CD14-positive monocyte (primary cell): ENCODE measurements around the gene DVL2. TPM values are rescaled to one million over a fixed set of nuclear protein-coding genes. Genes with fewer than 3 reads are reported as not detected.

Source experiments
- DNase-seq, 3 donors: peaks; one replicate each; pipeline ENCODE4 v3.0.0-alpha.2; 2011 to 2022
- H2AFZ ChIP-seq: 2 replicates; pipeline ENCODE4 v1.6.0; 2012; ENCODE audit warnings: mild to moderate bottlenecking, low read depth, low read length, inconsistent platforms; ENCODE audit not compliant: insufficient read depth, poor library complexity, severe bottlenecking
- H3K27ac ChIP-seq, 2 donors: 1 replicate in 1 of 2; 2 replicates in 1 of 2; pipeline ENCODE4 v1.5.1; 2012 to 2013; ENCODE audit warnings: low read length in 2 of 2, control low read depth in 1 of 2, inconsistent platforms in 1 of 2, low read depth in 1 of 2, mild to moderate bottlenecking in 1 of 2
- H3K27me3 ChIP-seq, 2 donors: one replicate each; pipeline versions ENCODE4 v1.6.0 to v1.6.1; 2011 to 2013; ENCODE audit warnings: low read length in 2 of 2; ENCODE audit not compliant: control insufficient read depth in 2 of 2, insufficient read depth in 2 of 2
- H3K36me3 ChIP-seq, 2 donors: replicated peaks in 1 of 2; 1 replicate in 1 of 2; 2 replicates in 1 of 2; pipeline versions ENCODE4 v1.5.1 to v1.6.1; 2012 to 2013; ENCODE audit warnings: low read length in 2 of 2, control low read depth in 1 of 2, inconsistent platforms in 1 of 2, mild to moderate bottlenecking in 1 of 2; ENCODE audit not compliant: insufficient read depth in 2 of 2, control insufficient read depth in 1 of 2
- H3K4me1 ChIP-seq, 2 donors: 1 replicate in 1 of 2; 2 replicates in 1 of 2; pipeline versions ENCODE4 v1.5.1 to v1.6.1; 2012 to 2013; ENCODE audit warnings: low read length in 2 of 2, control low read depth in 1 of 2, inconsistent platforms in 1 of 2, mild to moderate bottlenecking in 1 of 2, moderate library complexity in 1 of 2; ENCODE audit not compliant: insufficient read depth in 2 of 2, control insufficient read depth in 1 of 2
- H3K4me2 ChIP-seq: replicated peaks from 2 replicates; pipeline ENCODE3; 2012; ENCODE audit warnings: low read length, moderate library complexity, mild to moderate bottlenecking; ENCODE audit not compliant: poor library complexity, severe bottlenecking; ENCODE audit errors: extremely low read depth
- H3K4me3 ChIP-seq, 3 experiments: fragments of 200-600 bp in 1 of 3; sonication (generic) in 1 of 3; replicated peaks in 1 of 3; 1 replicate in 2 of 3; 2 replicates in 1 of 3; pipeline ENCODE4 v1.5.1; 2011 to 2013; ENCODE audit warnings: low read length in 3 of 3, mild to moderate bottlenecking in 3 of 3, control low read depth in 2 of 3, low read depth in 2 of 3, inconsistent platforms in 1 of 3, moderate library complexity in 1 of 3
- H3K79me2 ChIP-seq: 2 replicates; pipeline ENCODE4 v1.6.0; 2012; ENCODE audit warnings: mild to moderate bottlenecking, control low read depth, inconsistent platforms, low read length, moderate library complexity; ENCODE audit not compliant: insufficient read depth
- H3K9ac ChIP-seq: 2 replicates; pipeline ENCODE4 v1.6.0; 2017; ENCODE audit warnings: low read length, mild to moderate bottlenecking; ENCODE audit not compliant: insufficient read depth, poor library complexity, severe bottlenecking
- H3K9me3 ChIP-seq, 2 donors: replicated peaks in 1 of 2; 1 replicate in 1 of 2; 2 replicates in 1 of 2; pipeline versions ENCODE4 v1.5.1 to v1.6.1; 2012 to 2013; ENCODE audit warnings: low read length in 2 of 2, control low read depth in 1 of 2; ENCODE audit not compliant: control insufficient read depth in 1 of 2, insufficient read depth in 1 of 2
- H4K20me1 ChIP-seq: 2 replicates; pipeline ENCODE4 v1.6.0; 2012; ENCODE audit warnings: mild to moderate bottlenecking, low read length, control low read depth, moderate library complexity; ENCODE audit not compliant: insufficient read depth
- H3K27ac Mint-ChIP-seq, 7 donors: one replicate each; pipeline ENCODE4 v1.8.0; 2020; ENCODE audit warnings: mild to moderate bottlenecking in 7 of 7, mixed read lengths in 7 of 7, moderate library complexity in 6 of 7, inconsistent platforms in 2 of 7
- H3K27me3 Mint-ChIP-seq, 3 donors: one replicate each; pipeline ENCODE4 v1.8.0; 2021 to 2022; ENCODE audit warnings: low read depth in 3 of 3, mild to moderate bottlenecking in 3 of 3, mixed read lengths in 3 of 3, moderate library complexity in 3 of 3, inconsistent platforms in 1 of 3
- H3K36me3 Mint-ChIP-seq, 2 donors: one replicate each; pipeline ENCODE4 v1.8.0; 2020; ENCODE audit warnings: mixed read lengths in 2 of 2, inconsistent platforms in 1 of 2, mild to moderate bottlenecking in 1 of 2
- H3K4me1 Mint-ChIP-seq: one replicate; pipeline ENCODE4 v1.8.0; 2020; ENCODE audit warnings: mild to moderate bottlenecking, mixed read lengths
- H3K4me3 Mint-ChIP-seq, 2 donors: one replicate each; pipeline ENCODE4 v1.8.0; 2020; ENCODE audit warnings: mild to moderate bottlenecking in 2 of 2, mixed read lengths in 2 of 2, moderate library complexity in 1 of 2
- H3K9me3 Mint-ChIP-seq, 7 donors: one replicate each; pipeline ENCODE4 v1.8.0; 2020 to 2022; ENCODE audit warnings: mixed read lengths in 7 of 7, mild to moderate bottlenecking in 6 of 7, moderate library complexity in 6 of 7, inconsistent platforms in 2 of 7
- WGBS: methylation state at CpG from one replicate; pipeline ENCODE4 v1.1.5; 2013; ENCODE audit warnings: missing lambda C conversion rate; ENCODE audit not compliant: insufficient coverage; 5-methylcytosine and 5-hydroxymethylcytosine counted together
- intact Hi-C, 2 donors: fragments of 100-400 bp; cut with micrococcal nuclease; formaldehyde crosslinking; loops; one replicate each; pipeline versions ENCODE4 v1.15.0 to v1.15.1; 2023
- polyA plus RNA-seq, 3 donors: library from polyadenylated mRNA; depleted of rRNA in 1 of 3; unstranded in 2 of 3; stranded (reverse) in 1 of 3; fragments of 300-500 nt in 2 of 3; fragments of >200 nt in 1 of 3; fragmentation: Illumina TruSeq in 2 of 3; gene quantifications; 1 replicate in 2 of 3; 2 replicates in 1 of 3; pipeline ENCODE4 v1.2.3, GENCODE V29; 2012 to 2021
- TF ChIP-seq, protein P1 (sequence below): fragments of 200-600 bp; IDR thresholded peaks from one replicate; pipeline ENCODE4 v1.8.0; 2022; ENCODE audit warnings: antibody characterized with exemption, mild to moderate bottlenecking

DVL2 gene
- polyA plus RNA-seq, 3 donors: 6.7 to 7.8 (median 7.0) TPM

DNA sequence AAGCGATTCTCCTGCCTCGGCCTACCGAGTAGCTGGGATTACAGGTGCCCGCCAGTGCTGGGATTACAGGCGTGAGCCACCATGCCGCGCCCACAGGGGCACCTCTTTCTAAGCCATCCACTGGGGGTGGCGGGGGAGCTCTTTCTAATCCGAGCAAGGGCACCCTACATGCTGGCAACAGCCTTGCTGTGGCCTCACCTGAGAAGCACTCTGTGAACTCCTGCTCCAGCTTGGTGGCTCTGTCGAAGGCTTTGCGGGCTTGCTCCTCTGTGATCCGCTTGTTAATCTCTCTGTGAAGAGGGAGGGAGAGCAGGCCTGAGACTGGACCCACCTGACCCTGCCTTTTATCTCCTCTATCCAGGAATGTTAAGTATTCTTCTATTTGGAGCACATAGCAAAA lies 43.2 kb downstream of the DVL2 start:
- H3K4me1 Mint-ChIP-seq: peaks cover 8% of the 10 kb centered on the region
- peaks cover 49 to 74% of the 10 kb centered on the region in 2 donors for H3K36me3 Mint-ChIP-seq
- Histone ChIP-seq H3K4me2 (no peak overlapping the region), H3K9ac (no peak overlapping the region), H3K79me2 (no peaks in the 10 kb centered on the region), H3K27ac (no peak overlapping the region), H4K20me1 (peaks cover 5% of the 10 kb centered on the region), H2AFZ (no peak overlapping the region), H3K27me3 (no peaks in the 10 kb centered on the region), H3K36me3 (peaks cover 50 to 55% of the 10 kb centered on the region in 2 donors), H3K4me3 (no peak overlapping the region), H3K9me3 (no peaks in the 10 kb centered on the region), H3K4me1 (no peaks in the 10 kb centered on the region)
- intact Hi-C loops: no loop called here
- H3K27ac Mint-ChIP-seq: peak overlapping the region in 1 of 7 donors; percentile 52
- H3K27me3 Mint-ChIP-seq: no peaks in the 10 kb centered on the region
- TF ChIP-seq, protein P1, sequence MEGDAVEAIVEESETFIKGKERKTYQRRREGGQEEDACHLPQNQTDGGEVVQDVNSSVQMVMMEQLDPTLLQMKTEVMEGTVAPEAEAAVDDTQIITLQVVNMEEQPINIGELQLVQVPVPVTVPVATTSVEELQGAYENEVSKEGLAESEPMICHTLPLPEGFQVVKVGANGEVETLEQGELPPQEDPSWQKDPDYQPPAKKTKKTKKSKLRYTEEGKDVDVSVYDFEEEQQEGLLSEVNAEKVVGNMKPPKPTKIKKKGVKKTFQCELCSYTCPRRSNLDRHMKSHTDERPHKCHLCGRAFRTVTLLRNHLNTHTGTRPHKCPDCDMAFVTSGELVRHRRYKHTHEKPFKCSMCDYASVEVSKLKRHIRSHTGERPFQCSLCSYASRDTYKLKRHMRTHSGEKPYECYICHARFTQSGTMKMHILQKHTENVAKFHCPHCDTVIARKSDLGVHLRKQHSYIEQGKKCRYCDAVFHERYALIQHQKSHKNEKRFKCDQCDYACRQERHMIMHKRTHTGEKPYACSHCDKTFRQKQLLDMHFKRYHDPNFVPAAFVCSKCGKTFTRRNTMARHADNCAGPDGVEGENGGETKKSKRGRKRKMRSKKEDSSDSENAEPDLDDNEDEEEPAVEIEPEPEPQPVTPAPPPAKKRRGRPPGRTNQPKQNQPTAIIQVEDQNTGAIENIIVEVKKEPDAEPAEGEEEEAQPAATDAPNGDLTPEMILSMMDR: no peak
- no peak for DNase-seq
- 99% methylated on average over 9 of the region's 12 CpGs for WGBS
- H3K9me3 Mint-ChIP-seq: no peaks in the 10 kb centered on the region
- H3K4me3 Mint-ChIP-seq: no peak overlapping the region

DNA sequence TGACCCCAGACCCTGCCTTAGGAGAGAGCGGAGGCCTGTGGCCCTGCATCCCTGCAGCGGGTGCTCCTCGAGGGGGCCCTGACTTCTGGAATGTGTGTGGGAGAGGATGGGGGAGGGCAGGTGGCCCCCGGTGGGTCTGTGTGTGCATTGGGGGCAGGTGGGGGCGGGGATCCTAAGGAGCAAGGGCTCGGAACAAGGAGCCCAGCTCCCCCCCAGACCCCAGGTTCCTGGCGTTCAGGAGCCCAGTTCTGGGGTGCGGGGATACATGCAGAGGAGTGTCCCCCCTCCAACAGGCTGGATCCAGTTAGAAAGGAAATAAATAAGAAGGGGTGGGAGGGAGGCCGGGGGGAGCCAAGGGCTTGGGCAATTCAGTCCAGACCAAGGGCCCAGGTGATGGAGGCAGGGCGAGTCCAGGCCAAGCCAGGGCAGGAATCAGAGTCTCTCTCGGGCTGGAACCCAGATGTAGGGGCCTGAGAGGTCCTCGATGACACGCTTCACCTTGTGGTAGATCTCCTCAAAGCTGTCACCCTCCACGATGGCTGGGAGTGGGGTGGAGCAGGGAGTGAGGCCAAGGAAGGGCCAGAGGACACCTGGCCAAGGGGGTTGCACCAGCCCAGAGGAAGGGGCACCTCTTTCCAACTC lies 43.9 kb downstream of the DVL2 start:
- H3K4me3 Mint-ChIP-seq: no peak overlapping the region
- Histone ChIP-seq H3K9ac (no peak overlapping the region), H3K27ac (no peak overlapping the region), H4K20me1 (peaks cover 5% of the 10 kb centered on the region), H3K36me3 (peaks cover 44 to 49% of the 10 kb centered on the region in 2 donors), H3K4me1 (no peaks in the 10 kb centered on the region), H2AFZ (no peak overlapping the region), H3K4me2 (no peak overlapping the region), H3K4me3 (no peak overlapping the region), H3K9me3 (no peaks in the 10 kb centered on the region), H3K79me2 (no peaks in the 10 kb centered on the region), H3K27me3 (no peaks in the 10 kb centered on the region)
- H3K27ac Mint-ChIP-seq: no peak overlapping the region
- TF ChIP-seq, protein P1: no peak
- no peak for DNase-seq
- H3K9me3 Mint-ChIP-seq: no peaks in the 10 kb centered on the region
- intact Hi-C loops: no loop called here
- peaks cover 44 to 68% of the 10 kb centered on the region in 2 donors for H3K36me3 Mint-ChIP-seq
- no peaks in the 10 kb centered on the region for H3K27me3 Mint-ChIP-seq
- 90% methylated on average over 5 of the region's 14 CpGs for WGBS
- H3K4me1 Mint-ChIP-seq: peaks cover 8% of the 10 kb centered on the region
